NCI-H1105 (cell line): ENCODE measurements around the gene MMD2.

Experiments
- DNase-seq: peaks from one replicate; lab custom pipeline; 2025; lab: John Stamatoyannopoulos, UW

The MMD2 gene

GRCh38 chr7:4868493-4868892, 90.5 kb downstream of the MMD2 start:
- DNase-seq = no peak

GRCh38 chr7:4866528-4867496, 92.2 kb downstream of the MMD2 start:
- no peak for DNase-seq

GRCh38 chr7:4862156-4862555, 96.8 kb downstream of the MMD2 start:
- no peak for DNase-seq

- no peak for DNase-seq
These were observed 97.3 kb downstream of the MMD2 start, which contains the start of gene PAPOLB for GRCh38 chr7:4861673-4862072. Gene PAPOLB, minus strand, starts transcription at chr7:4862030. Its CDS starts 220 bp downstream, at chr7:4861810.

- DNase-seq = no peak
These were observed 97.8 kb downstream of the MMD2 start for GRCh38 chr7:4861227-4861626.

- no peak for DNase-seq
These were observed 101.8 kb downstream of the MMD2 start for GRCh38 chr7:4857189-4857588.

- no peak for DNase-seq
These were observed 102.5 kb downstream of the MMD2 start for GRCh38 chr7:4856336-4857057.
